ENCODE measurements around the gene PSMD11. TPM values are rescaled to one million over a fixed set of nuclear protein-coding genes. Genes with fewer than 3 reads are reported as not detected.

Gene PSMD11
- total and polyA plus RNA-seq, 2 of the 13 experiments (the other 11 are each of a cell fraction or from before 2014, with no cell fraction given) = 69.8 to 152 TPM

- TF ChIP-seq, protein P1, sequence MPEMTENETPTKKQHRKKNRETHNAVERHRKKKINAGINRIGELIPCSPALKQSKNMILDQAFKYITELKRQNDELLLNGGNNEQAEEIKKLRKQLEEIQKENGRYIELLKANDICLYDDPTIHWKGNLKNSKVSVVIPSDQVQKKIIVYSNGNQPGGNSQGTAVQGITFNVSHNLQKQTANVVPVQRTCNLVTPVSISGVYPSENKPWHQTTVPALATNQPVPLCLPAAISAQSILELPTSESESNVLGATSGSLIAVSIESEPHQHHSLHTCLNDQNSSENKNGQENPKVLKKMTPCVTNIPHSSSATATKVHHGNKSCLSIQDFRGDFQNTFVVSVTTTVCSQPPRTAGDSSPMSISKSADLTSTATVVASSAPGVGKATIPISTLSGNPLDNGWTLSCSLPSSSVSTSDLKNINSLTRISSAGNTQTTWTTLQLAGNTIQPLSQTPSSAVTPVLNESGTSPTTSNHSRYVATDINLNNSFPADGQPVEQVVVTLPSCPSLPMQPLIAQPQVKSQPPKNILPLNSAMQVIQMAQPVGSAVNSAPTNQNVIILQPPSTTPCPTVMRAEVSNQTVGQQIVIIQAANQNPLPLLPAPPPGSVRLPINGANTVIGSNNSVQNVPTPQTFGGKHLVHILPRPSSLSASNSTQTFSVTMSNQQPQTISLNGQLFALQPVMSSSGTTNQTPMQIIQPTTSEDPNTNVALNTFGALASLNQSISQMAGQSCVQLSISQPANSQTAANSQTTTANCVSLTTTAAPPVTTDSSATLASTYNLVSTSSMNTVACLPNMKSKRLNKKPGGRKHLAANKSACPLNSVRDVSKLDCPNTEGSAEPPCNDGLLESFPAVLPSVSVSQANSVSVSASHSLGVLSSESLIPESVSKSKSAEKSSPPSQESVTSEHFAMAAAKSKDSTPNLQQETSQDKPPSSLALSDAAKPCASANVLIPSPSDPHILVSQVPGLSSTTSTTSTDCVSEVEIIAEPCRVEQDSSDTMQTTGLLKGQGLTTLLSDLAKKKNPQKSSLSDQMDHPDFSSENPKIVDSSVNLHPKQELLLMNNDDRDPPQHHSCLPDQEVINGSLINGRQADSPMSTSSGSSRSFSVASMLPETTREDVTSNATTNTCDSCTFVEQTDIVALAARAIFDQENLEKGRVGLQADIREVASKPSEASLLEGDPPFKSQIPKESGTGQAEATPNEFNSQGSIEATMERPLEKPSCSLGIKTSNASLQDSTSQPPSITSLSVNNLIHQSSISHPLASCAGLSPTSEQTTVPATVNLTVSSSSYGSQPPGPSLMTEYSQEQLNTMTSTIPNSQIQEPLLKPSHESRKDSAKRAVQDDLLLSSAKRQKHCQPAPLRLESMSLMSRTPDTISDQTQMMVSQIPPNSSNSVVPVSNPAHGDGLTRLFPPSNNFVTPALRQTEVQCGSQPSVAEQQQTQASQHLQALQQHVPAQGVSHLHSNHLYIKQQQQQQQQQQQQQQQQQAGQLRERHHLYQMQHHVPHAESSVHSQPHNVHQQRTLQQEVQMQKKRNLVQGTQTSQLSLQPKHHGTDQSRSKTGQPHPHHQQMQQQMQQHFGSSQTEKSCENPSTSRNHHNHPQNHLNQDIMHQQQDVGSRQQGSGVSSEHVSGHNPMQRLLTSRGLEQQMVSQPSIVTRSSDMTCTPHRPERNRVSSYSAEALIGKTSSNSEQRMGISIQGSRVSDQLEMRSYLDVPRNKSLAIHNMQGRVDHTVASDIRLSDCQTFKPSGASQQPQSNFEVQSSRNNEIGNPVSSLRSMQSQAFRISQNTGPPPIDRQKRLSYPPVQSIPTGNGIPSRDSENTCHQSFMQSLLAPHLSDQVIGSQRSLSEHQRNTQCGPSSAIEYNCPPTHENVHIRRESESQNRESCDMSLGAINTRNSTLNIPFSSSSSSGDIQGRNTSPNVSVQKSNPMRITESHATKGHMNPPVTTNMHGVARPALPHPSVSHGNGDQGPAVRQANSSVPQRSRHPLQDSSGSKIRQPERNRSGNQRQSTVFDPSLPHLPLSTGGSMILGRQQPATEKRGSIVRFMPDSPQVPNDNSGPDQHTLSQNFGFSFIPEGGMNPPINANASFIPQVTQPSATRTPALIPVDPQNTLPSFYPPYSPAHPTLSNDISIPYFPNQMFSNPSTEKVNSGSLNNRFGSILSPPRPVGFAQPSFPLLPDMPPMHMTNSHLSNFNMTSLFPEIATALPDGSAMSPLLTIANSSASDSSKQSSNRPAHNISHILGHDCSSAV (CRISPR knock-in tag; IDR thresholded peaks at IDR 0.05; ENCODE audit: borderline replicate concordance) = no peak
- TF ChIP-seq KAT7 (CRISPR knock-in tag; IDR thresholded peaks at IDR 0.05; ENCODE audit: borderline replicate concordance) (no peak), KDM3A (CRISPR knock-in tag; IDR thresholded peaks at IDR 0.05; ENCODE audit: low read depth) (no peak), EEA1 (CRISPR knock-in tag; IDR thresholded peaks at IDR 0.05; ENCODE audit: borderline replicate concordance) (no peak)
- TF ChIP-seq, protein P2, sequence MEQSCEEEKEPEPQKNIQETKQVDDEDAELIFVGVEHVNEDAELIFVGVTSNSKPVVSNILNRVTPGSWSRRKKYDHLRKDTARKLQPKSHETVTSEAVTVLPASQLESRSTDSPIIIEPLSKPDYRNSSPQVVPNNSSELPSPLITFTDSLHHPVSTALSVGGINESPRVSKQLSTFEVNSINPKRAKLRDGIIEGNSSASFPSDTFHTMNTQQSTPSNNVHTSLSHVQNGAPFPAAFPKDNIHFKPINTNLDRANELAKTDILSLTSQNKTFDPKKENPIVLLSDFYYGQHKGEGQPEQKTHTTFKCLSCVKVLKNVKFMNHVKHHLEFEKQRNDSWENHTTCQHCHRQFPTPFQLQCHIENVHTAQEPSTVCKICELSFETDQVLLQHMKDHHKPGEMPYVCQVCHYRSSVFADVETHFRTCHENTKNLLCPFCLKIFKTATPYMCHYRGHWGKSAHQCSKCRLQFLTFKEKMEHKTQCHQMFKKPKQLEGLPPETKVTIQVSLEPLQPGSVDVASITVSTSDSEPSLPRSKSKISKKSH (CRISPR knock-in tag; IDR thresholded peaks at IDR 0.05; ENCODE audit: borderline replicate concordance) = no peak
Observed at GRCh38 chr17:32523017-32523680, 78.8 kb downstream of the PSMD11 start (continued).
